ENCODE data around the gene TTLL11. TPM values are rescaled to one million over a fixed set of nuclear protein-coding genes. Genes with fewer than 3 reads are reported as not detected.

The TTLL11 gene
- total RNA-seq, 1 donor from 2014 or later: 0.75 TPM

GRCh38 chr9:121842612-121842978 is 250.5 kb downstream of the TTLL11 start:
- no peak for DNase-seq (ENCODE audit: low spot score)
- no peaks in the 10 kb centered on the region for H3K9me3 ChIP-seq (ENCODE audit: low read depth)
- Mint-ChIP-seq H3K4me1 (no peaks in the 10 kb centered on the region), H3K4me3 (no peak overlapping the region), H3K9me3 (peaks cover 16% of the 10 kb centered on the region), H3K27ac (no peak overlapping the region), H3K27me3 (ENCODE audit: insufficient read depth, low read depth) (no peaks in the 10 kb centered on the region), H3K36me3 (no peaks in the 10 kb centered on the region)
- TF ChIP-seq EZH2 (IDR thresholded peaks at IDR 0.05) (no peak), EZH2phosphoT487 (IDR thresholded peaks at IDR 0.05) (no peak)
- TF ChIP-seq, protein P1, sequence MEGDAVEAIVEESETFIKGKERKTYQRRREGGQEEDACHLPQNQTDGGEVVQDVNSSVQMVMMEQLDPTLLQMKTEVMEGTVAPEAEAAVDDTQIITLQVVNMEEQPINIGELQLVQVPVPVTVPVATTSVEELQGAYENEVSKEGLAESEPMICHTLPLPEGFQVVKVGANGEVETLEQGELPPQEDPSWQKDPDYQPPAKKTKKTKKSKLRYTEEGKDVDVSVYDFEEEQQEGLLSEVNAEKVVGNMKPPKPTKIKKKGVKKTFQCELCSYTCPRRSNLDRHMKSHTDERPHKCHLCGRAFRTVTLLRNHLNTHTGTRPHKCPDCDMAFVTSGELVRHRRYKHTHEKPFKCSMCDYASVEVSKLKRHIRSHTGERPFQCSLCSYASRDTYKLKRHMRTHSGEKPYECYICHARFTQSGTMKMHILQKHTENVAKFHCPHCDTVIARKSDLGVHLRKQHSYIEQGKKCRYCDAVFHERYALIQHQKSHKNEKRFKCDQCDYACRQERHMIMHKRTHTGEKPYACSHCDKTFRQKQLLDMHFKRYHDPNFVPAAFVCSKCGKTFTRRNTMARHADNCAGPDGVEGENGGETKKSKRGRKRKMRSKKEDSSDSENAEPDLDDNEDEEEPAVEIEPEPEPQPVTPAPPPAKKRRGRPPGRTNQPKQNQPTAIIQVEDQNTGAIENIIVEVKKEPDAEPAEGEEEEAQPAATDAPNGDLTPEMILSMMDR (IDR thresholded peaks at IDR 0.05): no peak
- no peak overlapping the region for H3K27ac ChIP-seq
- H3K4me1 ChIP-seq: no peaks in the 10 kb centered on the region
- no peaks in the 10 kb centered on the region for H3K27me3 ChIP-seq
- H3K79me2 ChIP-seq (ENCODE audit: low read depth): no peaks in the 10 kb centered on the region
- no peak overlapping the region for H2AFZ ChIP-seq (replicated peaks)
- no peaks in the 10 kb centered on the region for H4K20me1 ChIP-seq (ENCODE audit: low read depth)
- H3K4me3 ChIP-seq: no peak overlapping the region
- no peak overlapping the region for H3K9ac ChIP-seq
- H3K4me2 ChIP-seq: no peak overlapping the region
- H3F3A ChIP-seq (ENCODE audit: low read depth): no peaks in the 10 kb centered on the region
- H3K36me3 ChIP-seq: no peaks in the 10 kb centered on the region

- Histone ChIP-seq H4K20me1 (ENCODE audit: low read depth) (no peaks in the 10 kb centered on the region), H3K9me3 (ENCODE audit: low read depth) (no peaks in the 10 kb centered on the region), H3K27me3 (no peaks in the 10 kb centered on the region), H2AFZ (replicated peaks) (no peak overlapping the region), H3K79me2 (ENCODE audit: low read depth) (no peaks in the 10 kb centered on the region), H3K9ac (no peak overlapping the region), H3K27ac (no peak overlapping the region), H3K4me1 (no peaks in the 10 kb centered on the region), H3F3A (ENCODE audit: low read depth) (no peaks in the 10 kb centered on the region), H3K4me2 (no peak overlapping the region), H3K36me3 (no peaks in the 10 kb centered on the region), H3K4me3 (no peak overlapping the region)
- Mint-ChIP-seq H3K4me3 (no peak overlapping the region), H3K27me3 (ENCODE audit: insufficient read depth, low read depth) (no peaks in the 10 kb centered on the region), H3K9me3 (peaks cover 15% of the 10 kb centered on the region), H3K36me3 (no peaks in the 10 kb centered on the region), H3K27ac (no peak overlapping the region), H3K4me1 (no peaks in the 10 kb centered on the region)
- DNase-seq (ENCODE audit: low spot score): no peak
- TF ChIP-seq EZH2 (IDR thresholded peaks at IDR 0.05): no peak
- TF ChIP-seq, protein P1 (IDR thresholded peaks at IDR 0.05): no peak
- no peak for TF ChIP-seq EZH2phosphoT487 (IDR thresholded peaks at IDR 0.05)
These were observed 251.1 kb downstream of the TTLL11 start for GRCh38 chr9:121841771-121842611.

- Mint-ChIP-seq H3K4me1 (no peaks in the 10 kb centered on the region), H3K4me3 (no peak overlapping the region), H3K36me3 (no peaks in the 10 kb centered on the region), H3K9me3 (peaks cover 10% of the 10 kb centered on the region), H3K27me3 (ENCODE audit: insufficient read depth, low read depth) (no peaks in the 10 kb centered on the region), H3K27ac (no peak overlapping the region)
- Histone ChIP-seq H3K4me1 (no peaks in the 10 kb centered on the region), H4K20me1 (ENCODE audit: low read depth) (no peaks in the 10 kb centered on the region), H3K27ac (no peak overlapping the region), H3K4me2 (no peak overlapping the region), H3K9ac (no peak overlapping the region), H3F3A (ENCODE audit: low read depth) (no peaks in the 10 kb centered on the region), H3K79me2 (ENCODE audit: low read depth) (no peaks in the 10 kb centered on the region), H2AFZ (replicated peaks) (no peak overlapping the region), H3K9me3 (ENCODE audit: low read depth) (no peaks in the 10 kb centered on the region), H3K27me3 (no peaks in the 10 kb centered on the region), H3K36me3 (no peaks in the 10 kb centered on the region), H3K4me3 (no peak overlapping the region)
- TF ChIP-seq, protein P1 (IDR thresholded peaks at IDR 0.05): no peak
- no peak for TF ChIP-seq EZH2 (IDR thresholded peaks at IDR 0.05)
- TF ChIP-seq EZH2phosphoT487 (IDR thresholded peaks at IDR 0.05): no peak
- no peak for DNase-seq (ENCODE audit: low spot score)
These were observed 252.0 kb downstream of the TTLL11 start for GRCh38 chr9:121840838-121841760.

Measured in neural progenitor cell (in vitro differentiated cells).